ENCODE results near the gene IGF2.

IGF2 gene

GRCh38 chr11:2157294-2158040, 18.3 kb upstream of the IGF2 start:
- DNase-seq (ENCODE audit: insufficient read length) (no peak), FAIRE-seq (no peak)

GRCh38 chr11:2156416-2157182, 17.4 kb upstream of the IGF2 start:
- TF ChIP-seq POLR2AphosphoS5 (IDR thresholded peaks at IDR 0.05; ENCODE audit: low read depth, low read length) (no peak), POLR2A (IDR thresholded peaks at IDR 0.05; ENCODE audit: low read depth, low read length) (no peak), TAF1 (IDR thresholded peaks at IDR 0.05; ENCODE audit: borderline replicate concordance, low read depth, low read length) (no peak)
- FAIRE-seq (peak; percentile 89), DNase-seq (ENCODE audit: insufficient read length) (peak; percentile 74)

More at GRCh38 chr11:2157294-2158040, 18.3 kb upstream of the IGF2 start:
- no peak for TF ChIP-seq POLR2A (IDR thresholded peaks at IDR 0.05; ENCODE audit: low read depth, low read length)
- no peak for TF ChIP-seq POLR2AphosphoS5 (IDR thresholded peaks at IDR 0.05; ENCODE audit: low read depth, low read length)
- TF ChIP-seq TAF1 (IDR thresholded peaks at IDR 0.05; ENCODE audit: borderline replicate concordance, low read depth, low read length): no peak

- TF ChIP-seq TAF1 (IDR thresholded peaks at IDR 0.05; ENCODE audit: borderline replicate concordance, low read depth, low read length) (no peak), POLR2AphosphoS5 (IDR thresholded peaks at IDR 0.05; ENCODE audit: low read depth, low read length) (no peak), POLR2A (IDR thresholded peaks at IDR 0.05; ENCODE audit: low read depth, low read length) (no peak)
- DNase-seq (ENCODE audit: insufficient read length): no peak
- no peak for FAIRE-seq
These were observed 16.3 kb upstream of the IGF2 start for GRCh38 chr11:2155511-2155910.

- no peak for DNase-seq (ENCODE audit: insufficient read length)
- TF ChIP-seq POLR2A (IDR thresholded peaks at IDR 0.05; ENCODE audit: low read depth, low read length) (no peak), POLR2AphosphoS5 (IDR thresholded peaks at IDR 0.05; ENCODE audit: low read depth, low read length) (no peak), TAF1 (IDR thresholded peaks at IDR 0.05; ENCODE audit: borderline replicate concordance, low read depth, low read length) (no peak)
These were observed 15.7 kb upstream of the IGF2 start for GRCh38 chr11:2154889-2155288.

GRCh38 chr11:2154195-2154585, 15.0 kb upstream of the IGF2 start:
- no peak for DNase-seq (ENCODE audit: insufficient read length)
- no peak for TF ChIP-seq POLR2AphosphoS5 (IDR thresholded peaks at IDR 0.05; ENCODE audit: low read depth, low read length)
- no peak for TF ChIP-seq POLR2A (IDR thresholded peaks at IDR 0.05; ENCODE audit: low read depth, low read length)
- no peak for TF ChIP-seq TAF1 (IDR thresholded peaks at IDR 0.05; ENCODE audit: borderline replicate concordance, low read depth, low read length)
- no peak for FAIRE-seq

More at GRCh38 chr11:2154889-2155288, 15.7 kb upstream of the IGF2 start:
- FAIRE-seq: no peak

GRCh38 chr11:2153581-2154194, 14.5 kb upstream of the IGF2 start:
- no peak for TF ChIP-seq POLR2AphosphoS5 (IDR thresholded peaks at IDR 0.05; ENCODE audit: low read depth, low read length)
- TF ChIP-seq TAF1 (IDR thresholded peaks at IDR 0.05; ENCODE audit: borderline replicate concordance, low read depth, low read length): no peak
- no peak for TF ChIP-seq POLR2A (IDR thresholded peaks at IDR 0.05; ENCODE audit: low read depth, low read length)
- FAIRE-seq (no peak), DNase-seq (ENCODE audit: insufficient read length) (no peak)

- DNase-seq (ENCODE audit: insufficient read length): peak; percentile 83
- TF ChIP-seq POLR2AphosphoS5 (IDR thresholded peaks at IDR 0.05; ENCODE audit: low read depth, low read length) (no peak), POLR2A (IDR thresholded peaks at IDR 0.05; ENCODE audit: low read depth, low read length) (no peak), TAF1 (IDR thresholded peaks at IDR 0.05; ENCODE audit: borderline replicate concordance, low read depth, low read length) (no peak)
- FAIRE-seq: peak; percentile 96
These were observed 12.5 kb upstream of the IGF2 start for GRCh38 chr11:2151500-2152257.

- DNase-seq (ENCODE audit: insufficient read length) (no peak), FAIRE-seq (no peak)
- TF ChIP-seq TAF1 (IDR thresholded peaks at IDR 0.05; ENCODE audit: borderline replicate concordance, low read depth, low read length) (no peak), POLR2A (IDR thresholded peaks at IDR 0.05; ENCODE audit: low read depth, low read length) (no peak), POLR2AphosphoS5 (IDR thresholded peaks at IDR 0.05; ENCODE audit: low read depth, low read length) (no peak)
These were observed 11.0 kb upstream of the IGF2 start for GRCh38 chr11:2149864-2150847.

- TF ChIP-seq TAF1 (IDR thresholded peaks at IDR 0.05; ENCODE audit: borderline replicate concordance, low read depth, low read length) (no peak), POLR2AphosphoS5 (IDR thresholded peaks at IDR 0.05; ENCODE audit: low read depth, low read length) (no peak), POLR2A (IDR thresholded peaks at IDR 0.05; ENCODE audit: low read depth, low read length) (no peak)
- no peak for DNase-seq (ENCODE audit: insufficient read length)
- FAIRE-seq: no peak
These were observed 10.3 kb upstream of the IGF2 start for GRCh38 chr11:2149460-2149859.

GRCh38 chr11:2148595-2148994, 9.4 kb upstream of the IGF2 start:
- TF ChIP-seq POLR2AphosphoS5 (IDR thresholded peaks at IDR 0.05; ENCODE audit: low read depth, low read length): no peak
- TF ChIP-seq POLR2A (IDR thresholded peaks at IDR 0.05; ENCODE audit: low read depth, low read length): no peak
- TF ChIP-seq TAF1 (IDR thresholded peaks at IDR 0.05; ENCODE audit: borderline replicate concordance, low read depth, low read length): no peak
- no peak for DNase-seq (ENCODE audit: insufficient read length)
- no peak for FAIRE-seq

Data from GM12892 (cell line).